ENCODE data around the gene TUBB8.

Gene TUBB8

DNA sequence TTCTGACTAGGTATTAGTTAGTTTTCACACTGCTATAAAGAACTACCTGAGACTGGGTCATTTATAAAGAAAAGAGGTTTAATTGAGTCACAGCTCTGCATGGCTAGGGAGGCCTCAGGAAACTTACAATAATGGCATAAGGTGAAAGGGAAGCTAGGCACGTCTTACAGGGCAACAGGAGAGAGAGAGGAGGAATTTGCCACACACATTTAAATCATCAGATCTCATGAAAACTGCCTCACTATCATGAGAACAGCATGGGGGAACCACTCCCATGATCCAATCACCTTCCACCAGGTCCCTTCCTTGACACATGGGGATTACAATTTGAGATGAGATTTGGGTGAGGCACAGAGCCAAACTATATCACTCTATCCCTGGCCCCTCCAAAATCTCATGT lies 45.5 kb upstream of the TUBB8 start (continued):
- TF ChIP-seq ARNTL (CRISPR knock-in tag; IDR thresholded peaks at IDR 0.05; ENCODE audit: borderline replicate concordance, low read depth): no peak
- TF ChIP-seq ZNF565 (CRISPR knock-in tag; conservative IDR thresholded peaks at IDR 0.05; ENCODE audit: low read depth): no peak

DNA sequence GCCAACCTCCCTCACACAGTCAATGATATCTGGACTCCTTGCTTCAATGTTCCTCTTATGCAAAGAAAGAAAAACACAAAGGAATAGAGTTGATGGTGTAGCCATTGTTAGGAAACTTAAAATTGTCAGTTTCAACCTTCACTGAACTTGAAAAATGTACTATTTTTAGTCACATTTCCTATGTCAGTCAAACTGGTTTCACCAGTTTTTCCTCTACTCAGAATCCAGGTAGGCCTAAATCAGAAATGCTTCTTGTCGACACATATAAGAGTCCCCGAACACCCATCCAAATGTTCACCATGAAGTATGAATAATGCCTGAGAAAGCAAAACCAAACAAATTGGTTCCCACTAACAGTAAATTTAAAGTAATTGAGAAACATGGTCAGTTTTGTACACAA lies 43.8 kb upstream of the TUBB8 start:
- TF ChIP-seq, protein P1, sequence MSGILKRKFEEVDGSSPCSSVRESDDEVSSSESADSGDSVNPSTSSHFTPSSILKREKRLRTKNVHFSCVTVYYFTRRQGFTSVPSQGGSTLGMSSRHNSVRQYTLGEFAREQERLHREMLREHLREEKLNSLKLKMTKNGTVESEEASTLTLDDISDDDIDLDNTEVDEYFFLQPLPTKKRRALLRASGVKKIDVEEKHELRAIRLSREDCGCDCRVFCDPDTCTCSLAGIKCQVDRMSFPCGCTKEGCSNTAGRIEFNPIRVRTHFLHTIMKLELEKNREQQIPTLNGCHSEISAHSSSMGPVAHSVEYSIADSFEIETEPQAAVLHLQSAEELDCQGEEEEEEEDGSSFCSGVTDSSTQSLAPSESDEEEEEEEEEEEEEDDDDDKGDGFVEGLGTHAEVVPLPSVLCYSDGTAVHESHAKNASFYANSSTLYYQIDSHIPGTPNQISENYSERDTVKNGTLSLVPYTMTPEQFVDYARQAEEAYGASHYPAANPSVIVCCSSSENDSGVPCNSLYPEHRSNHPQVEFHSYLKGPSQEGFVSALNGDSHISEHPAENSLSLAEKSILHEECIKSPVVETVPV (CRISPR knock-in tag; IDR thresholded peaks at IDR 0.05): no peak
- TF ChIP-seq ESRRG (CRISPR knock-in tag; IDR thresholded peaks at IDR 0.05): no peak
- no peak for TF ChIP-seq RARB (CRISPR knock-in tag; IDR thresholded peaks at IDR 0.05)
- no peak for TF ChIP-seq ZNF70 (CRISPR knock-in tag; IDR thresholded peaks at IDR 0.05)
- no peak for TF ChIP-seq ZNF565 (CRISPR knock-in tag; conservative IDR thresholded peaks at IDR 0.05; ENCODE audit: low read depth)
- TF ChIP-seq ZFP30 (CRISPR knock-in tag; IDR thresholded peaks at IDR 0.05): no peak
- no peak for TF ChIP-seq TOX (CRISPR knock-in tag; IDR thresholded peaks at IDR 0.05; ENCODE audit: borderline replicate concordance)
- no peak for TF ChIP-seq BACH2 (CRISPR knock-in tag; IDR thresholded peaks at IDR 0.05; ENCODE audit: borderline replicate concordance)
- TF ChIP-seq OSR1 (CRISPR knock-in tag; IDR thresholded peaks at IDR 0.05): no peak
- TF ChIP-seq GLIS3 (CRISPR knock-in tag; IDR thresholded peaks at IDR 0.05): no peak
- TF ChIP-seq, protein P2, sequence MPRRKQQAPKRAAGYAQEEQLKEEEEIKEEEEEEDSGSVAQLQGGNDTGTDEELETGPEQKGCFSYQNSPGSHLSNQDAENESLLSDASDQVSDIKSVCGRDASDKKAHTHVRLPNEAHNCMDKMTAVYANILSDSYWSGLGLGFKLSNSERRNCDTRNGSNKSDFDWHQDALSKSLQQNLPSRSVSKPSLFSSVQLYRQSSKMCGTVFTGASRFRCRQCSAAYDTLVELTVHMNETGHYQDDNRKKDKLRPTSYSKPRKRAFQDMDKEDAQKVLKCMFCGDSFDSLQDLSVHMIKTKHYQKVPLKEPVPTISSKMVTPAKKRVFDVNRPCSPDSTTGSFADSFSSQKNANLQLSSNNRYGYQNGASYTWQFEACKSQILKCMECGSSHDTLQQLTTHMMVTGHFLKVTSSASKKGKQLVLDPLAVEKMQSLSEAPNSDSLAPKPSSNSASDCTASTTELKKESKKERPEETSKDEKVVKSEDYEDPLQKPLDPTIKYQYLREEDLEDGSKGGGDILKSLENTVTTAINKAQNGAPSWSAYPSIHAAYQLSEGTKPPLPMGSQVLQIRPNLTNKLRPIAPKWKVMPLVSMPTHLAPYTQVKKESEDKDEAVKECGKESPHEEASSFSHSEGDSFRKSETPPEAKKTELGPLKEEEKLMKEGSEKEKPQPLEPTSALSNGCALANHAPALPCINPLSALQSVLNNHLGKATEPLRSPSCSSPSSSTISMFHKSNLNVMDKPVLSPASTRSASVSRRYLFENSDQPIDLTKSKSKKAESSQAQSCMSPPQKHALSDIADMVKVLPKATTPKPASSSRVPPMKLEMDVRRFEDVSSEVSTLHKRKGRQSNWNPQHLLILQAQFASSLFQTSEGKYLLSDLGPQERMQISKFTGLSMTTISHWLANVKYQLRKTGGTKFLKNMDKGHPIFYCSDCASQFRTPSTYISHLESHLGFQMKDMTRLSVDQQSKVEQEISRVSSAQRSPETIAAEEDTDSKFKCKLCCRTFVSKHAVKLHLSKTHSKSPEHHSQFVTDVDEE (CRISPR knock-in tag; IDR thresholded peaks at IDR 0.05): no peak
- no peak for TF ChIP-seq TCF4 (CRISPR knock-in tag; IDR thresholded peaks at IDR 0.05; ENCODE audit: borderline replicate concordance)
- no peak for TF ChIP-seq ISL1 (CRISPR knock-in tag; IDR thresholded peaks at IDR 0.05)
- TF ChIP-seq ZNF8 (CRISPR knock-in tag; IDR thresholded peaks at IDR 0.05): no peak
- TF ChIP-seq, protein P3, sequence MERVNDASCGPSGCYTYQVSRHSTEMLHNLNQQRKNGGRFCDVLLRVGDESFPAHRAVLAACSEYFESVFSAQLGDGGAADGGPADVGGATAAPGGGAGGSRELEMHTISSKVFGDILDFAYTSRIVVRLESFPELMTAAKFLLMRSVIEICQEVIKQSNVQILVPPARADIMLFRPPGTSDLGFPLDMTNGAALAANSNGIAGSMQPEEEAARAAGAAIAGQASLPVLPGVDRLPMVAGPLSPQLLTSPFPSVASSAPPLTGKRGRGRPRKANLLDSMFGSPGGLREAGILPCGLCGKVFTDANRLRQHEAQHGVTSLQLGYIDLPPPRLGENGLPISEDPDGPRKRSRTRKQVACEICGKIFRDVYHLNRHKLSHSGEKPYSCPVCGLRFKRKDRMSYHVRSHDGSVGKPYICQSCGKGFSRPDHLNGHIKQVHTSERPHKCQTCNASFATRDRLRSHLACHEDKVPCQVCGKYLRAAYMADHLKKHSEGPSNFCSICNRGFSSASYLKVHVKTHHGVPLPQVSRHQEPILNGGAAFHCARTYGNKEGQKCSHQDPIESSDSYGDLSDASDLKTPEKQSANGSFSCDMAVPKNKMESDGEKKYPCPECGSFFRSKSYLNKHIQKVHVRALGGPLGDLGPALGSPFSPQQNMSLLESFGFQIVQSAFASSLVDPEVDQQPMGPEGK (CRISPR knock-in tag; IDR thresholded peaks at IDR 0.05; ENCODE audit: borderline replicate concordance): no peak
- TF ChIP-seq ZC3H10 (CRISPR knock-in tag; IDR thresholded peaks at IDR 0.05): no peak
- TF ChIP-seq, protein P4, sequence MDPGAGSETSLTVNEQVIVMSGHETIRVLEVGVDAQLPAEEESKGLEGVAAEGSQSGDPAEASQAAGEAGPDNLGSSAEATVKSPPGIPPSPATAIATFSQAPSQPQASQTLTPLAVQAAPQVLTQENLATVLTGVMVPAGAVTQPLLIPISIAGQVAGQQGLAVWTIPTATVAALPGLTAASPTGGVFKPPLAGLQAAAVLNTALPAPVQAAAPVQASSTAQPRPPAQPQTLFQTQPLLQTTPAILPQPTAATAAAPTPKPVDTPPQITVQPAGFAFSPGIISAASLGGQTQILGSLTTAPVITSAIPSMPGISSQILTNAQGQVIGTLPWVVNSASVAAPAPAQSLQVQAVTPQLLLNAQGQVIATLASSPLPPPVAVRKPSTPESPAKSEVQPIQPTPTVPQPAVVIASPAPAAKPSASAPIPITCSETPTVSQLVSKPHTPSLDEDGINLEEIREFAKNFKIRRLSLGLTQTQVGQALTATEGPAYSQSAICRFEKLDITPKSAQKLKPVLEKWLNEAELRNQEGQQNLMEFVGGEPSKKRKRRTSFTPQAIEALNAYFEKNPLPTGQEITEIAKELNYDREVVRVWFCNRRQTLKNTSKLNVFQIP (CRISPR knock-in tag; IDR thresholded peaks at IDR 0.05; ENCODE audit: borderline replicate concordance, low read depth): no peak
- ATAC-seq: no peak

DNA sequence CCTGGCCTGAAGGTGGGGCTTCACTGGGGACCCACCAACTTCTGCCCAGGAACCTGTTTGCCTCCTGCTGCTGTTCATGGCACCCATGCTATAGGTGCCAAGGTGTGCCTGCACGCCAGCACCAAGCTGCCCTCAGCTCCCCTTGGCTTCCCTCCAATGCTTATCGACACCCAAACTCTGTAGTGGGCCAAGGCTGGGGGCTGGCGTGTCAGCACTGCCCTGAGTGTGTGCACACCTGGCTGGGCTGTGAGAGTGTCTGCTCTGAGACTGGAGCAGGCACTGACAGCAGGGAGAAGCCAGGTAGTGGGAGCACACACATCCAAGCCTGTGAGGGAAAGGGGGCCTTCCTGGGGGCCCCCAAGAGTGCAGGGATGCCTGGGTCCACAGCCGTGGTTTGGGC lies 43.1 kb upstream of the TUBB8 start:
- no peak for ATAC-seq
- no peak for TF ChIP-seq GLIS3 (CRISPR knock-in tag; IDR thresholded peaks at IDR 0.05)
- no peak for TF ChIP-seq OSR1 (CRISPR knock-in tag; IDR thresholded peaks at IDR 0.05)
- no peak for TF ChIP-seq ZNF565 (CRISPR knock-in tag; conservative IDR thresholded peaks at IDR 0.05; ENCODE audit: low read depth)
- TF ChIP-seq, protein P3 (CRISPR knock-in tag; IDR thresholded peaks at IDR 0.05; ENCODE audit: borderline replicate concordance): no peak
- TF ChIP-seq TOX (CRISPR knock-in tag; IDR thresholded peaks at IDR 0.05; ENCODE audit: borderline replicate concordance): no peak
- no peak for TF ChIP-seq ISL1 (CRISPR knock-in tag; IDR thresholded peaks at IDR 0.05)
- TF ChIP-seq, protein P4 (CRISPR knock-in tag; IDR thresholded peaks at IDR 0.05; ENCODE audit: borderline replicate concordance, low read depth): no peak
- TF ChIP-seq ZFP3 (CRISPR knock-in tag; IDR thresholded peaks at IDR 0.05): no peak
- TF ChIP-seq ZNF70 (CRISPR knock-in tag; IDR thresholded peaks at IDR 0.05): no peak
- TF ChIP-seq ZC3H10 (CRISPR knock-in tag; IDR thresholded peaks at IDR 0.05): no peak
- TF ChIP-seq, protein P1 (CRISPR knock-in tag; IDR thresholded peaks at IDR 0.05): no peak
- TF ChIP-seq BACH2 (CRISPR knock-in tag; IDR thresholded peaks at IDR 0.05; ENCODE audit: borderline replicate concordance): no peak
- no peak for TF ChIP-seq CSDC2 (CRISPR knock-in tag; IDR thresholded peaks at IDR 0.05)
- TF ChIP-seq ZFP30 (CRISPR knock-in tag; IDR thresholded peaks at IDR 0.05): no peak
- no peak for TF ChIP-seq ARNTL (CRISPR knock-in tag; IDR thresholded peaks at IDR 0.05; ENCODE audit: borderline replicate concordance, low read depth)
- TF ChIP-seq ZNF8 (CRISPR knock-in tag; IDR thresholded peaks at IDR 0.05): no peak
- no peak for TF ChIP-seq RARB (CRISPR knock-in tag; IDR thresholded peaks at IDR 0.05)
- no peak for TF ChIP-seq ESRRG (CRISPR knock-in tag; IDR thresholded peaks at IDR 0.05)

Measured in SK-N-SH treated with all-trans-retinoic acid at 6 μM for 48 hours (cell line).